OCI-LY1 (cell line): ENCODE data around the gene PTPRG.

Experiments used
- EZH2 ChIP-seq: fragments of 200-600 bp; sonication (generic), shearing (Covaris generic); IDR thresholded peaks from 2 replicates; pipeline ENCODE4 v1.8.0; 2017; ENCODE audit warnings: borderline replicate concordance, mixed run types, mild to moderate bottlenecking, antibody characterized with exemption, low read length, moderate library complexity, mixed read lengths
- TF ChIP-seq, protein P1 (sequence below): fragments of 200-600 bp; sonication (generic), shearing (Covaris generic); IDR thresholded peaks from 2 replicates; pipeline ENCODE4 v1.5.1; 2017; ENCODE audit warnings: mild to moderate bottlenecking, antibody characterized with exemption, low read length, moderate library complexity, mixed read lengths

DNA sequence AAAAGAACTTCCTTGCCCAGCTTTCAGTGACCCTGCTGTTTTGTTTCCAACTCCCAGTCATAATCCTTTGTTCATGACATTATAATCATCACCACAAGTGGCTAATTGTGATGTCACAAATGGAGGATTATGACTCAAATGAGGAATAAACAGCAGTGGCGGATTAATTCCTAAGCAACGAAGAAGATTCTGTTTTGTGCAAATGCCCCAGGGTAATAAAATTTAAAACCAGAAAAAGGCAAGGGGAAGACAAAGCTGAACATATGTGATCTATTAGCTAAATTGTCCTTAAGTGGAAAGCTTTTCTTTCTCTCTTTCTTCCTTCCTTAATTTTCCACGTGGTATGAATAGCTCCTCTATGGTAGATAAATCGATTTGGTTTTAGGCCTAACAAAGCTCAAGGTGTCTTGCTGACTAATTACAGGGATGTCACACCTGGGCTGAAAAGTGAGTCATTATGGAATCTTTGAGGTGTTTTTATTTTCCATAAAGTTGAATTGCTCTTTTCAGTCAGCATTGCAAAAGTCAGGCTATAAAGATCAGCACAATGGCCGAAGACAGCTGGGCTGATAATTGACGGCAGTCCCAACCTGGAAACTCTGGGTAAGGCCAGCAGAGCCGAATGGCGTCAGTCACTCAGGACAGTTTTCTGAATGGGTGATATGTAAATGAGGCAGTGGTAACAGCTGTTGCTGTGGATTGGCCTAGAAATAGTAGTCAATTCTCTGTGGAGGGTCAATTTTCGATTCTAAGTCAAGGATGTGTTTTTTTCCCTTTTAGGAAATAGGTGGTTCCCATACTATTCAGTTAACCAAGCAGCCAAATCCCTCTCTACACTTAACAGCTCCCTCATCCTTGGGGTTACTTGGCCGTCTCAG lies 121.5 kb downstream of the PTPRG start:
- TF ChIP-seq, protein P1, sequence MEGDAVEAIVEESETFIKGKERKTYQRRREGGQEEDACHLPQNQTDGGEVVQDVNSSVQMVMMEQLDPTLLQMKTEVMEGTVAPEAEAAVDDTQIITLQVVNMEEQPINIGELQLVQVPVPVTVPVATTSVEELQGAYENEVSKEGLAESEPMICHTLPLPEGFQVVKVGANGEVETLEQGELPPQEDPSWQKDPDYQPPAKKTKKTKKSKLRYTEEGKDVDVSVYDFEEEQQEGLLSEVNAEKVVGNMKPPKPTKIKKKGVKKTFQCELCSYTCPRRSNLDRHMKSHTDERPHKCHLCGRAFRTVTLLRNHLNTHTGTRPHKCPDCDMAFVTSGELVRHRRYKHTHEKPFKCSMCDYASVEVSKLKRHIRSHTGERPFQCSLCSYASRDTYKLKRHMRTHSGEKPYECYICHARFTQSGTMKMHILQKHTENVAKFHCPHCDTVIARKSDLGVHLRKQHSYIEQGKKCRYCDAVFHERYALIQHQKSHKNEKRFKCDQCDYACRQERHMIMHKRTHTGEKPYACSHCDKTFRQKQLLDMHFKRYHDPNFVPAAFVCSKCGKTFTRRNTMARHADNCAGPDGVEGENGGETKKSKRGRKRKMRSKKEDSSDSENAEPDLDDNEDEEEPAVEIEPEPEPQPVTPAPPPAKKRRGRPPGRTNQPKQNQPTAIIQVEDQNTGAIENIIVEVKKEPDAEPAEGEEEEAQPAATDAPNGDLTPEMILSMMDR = no peak
- no peak for TF ChIP-seq EZH2
